Left lung (tissue), 10 donors: ENCODE results near the gene HEXIM2. TPM values are rescaled to one million over a fixed set of nuclear protein-coding genes. Genes with fewer than 3 reads are reported as not detected.
A peak's percentile ranks its signal among the peaks of the same experiment; 100 is the strongest.

Experiments used
- ATAC-seq: fragments of 200-7000 bp; cut with Tn5 transposase; one replicate; pipeline ENCODE4 v1.9.1; 2020; ENCODE audit warnings: moderate library complexity
- DNase-seq, 4 donors: peaks; one replicate each; pipeline ENCODE4 v3.0.0-alpha.2; 2013 to 2020
- H3K27ac ChIP-seq, 2 donors: fragments of 200-600 bp; sonication (generic) in 1 of 2; one replicate each; pipeline versions ENCODE4 v1.5.0 to v1.8.0; 2020 to 2021
- H3K27me3 ChIP-seq, 2 donors: fragments of 200-600 bp; sonication (generic) in 1 of 2; one replicate each; pipeline versions ENCODE4 v1.5.0 to v1.8.0; 2020 to 2021
- H3K36me3 ChIP-seq, 2 donors: fragments of 200-600 bp; sonication (generic) in 1 of 2; one replicate each; pipeline versions ENCODE4 v1.5.0 to v1.8.0; 2020 to 2021
- H3K4me1 ChIP-seq, 2 donors: fragments of 200-600 bp; one replicate each; pipeline ENCODE4 v1.8.0; 2021
- H3K4me3 ChIP-seq, 2 donors: fragments of 200-600 bp; sonication (generic) in 1 of 2; one replicate each; pipeline versions ENCODE4 v1.5.0 to v1.8.0; 2020 to 2021; ENCODE audit warnings: mild to moderate bottlenecking in 1 of 2
- H3K9me3 ChIP-seq, 2 donors: fragments of 200-600 bp; sonication (generic) in 1 of 2; one replicate each; pipeline versions ENCODE4 v1.5.0 to v1.8.0; 2020 to 2021
- CTCF ChIP-seq, 2 donors: fragments of 200-600 bp; sonication (generic) in 1 of 2; IDR thresholded peaks; one replicate each; pipeline versions ENCODE4 v1.5.0 to v1.8.0; 2021; ENCODE audit warnings: antibody characterized with exemption in 2 of 2
- intact Hi-C, 2 donors: fragments of 100-400 bp; cut with DNase I; formaldehyde crosslinking; loops; one replicate each; pipeline versions ENCODE4 v1.11.2 to v1.14.2; 2022
- polyA plus RNA-seq, 6 donors: library from polyadenylated mRNA; unstranded; fragments of 120-200 nt; gene quantifications; one replicate each; pipeline ENCODE4 v1.2.1, GENCODE V29; 2013; ENCODE audit not compliant: insufficient read length in 6 of 6
- total RNA-seq, 2 donors: library from RNA; stranded (reverse); fragmentation: NEBNext Ultra II Directional; extraction: Animal tissue kit (Norgen Biotek cat#: 25700); gene quantifications; one replicate each; pipeline ENCODE4 v1.2.1, GENCODE V29; 2021
- donor health status: DM: no; HTN: yes; CAD: no.
- donor health status: DM: no; HTN: no; CAD: no.

HEXIM2 gene
- total and polyA plus RNA-seq, 8 donors: 5.4 to 10.9 (median 8.7) TPM

- ATAC-seq (no peak), DNase-seq (no peak)
- H3K4me1 ChIP-seq: peaks cover 0 to 16% of the 10 kb centered on the region in 2 donors
- intact Hi-C loops: no loop called here
- H3K4me3 ChIP-seq: no peak overlapping the region
- H3K27me3 ChIP-seq: peaks cover 0 to 13% of the 10 kb centered on the region in 2 donors
- no peak for TF ChIP-seq CTCF (IDR thresholded peaks at IDR 0.05)
- no peak overlapping the region for H3K27ac ChIP-seq
- H3K9me3 ChIP-seq: no peaks in the 10 kb centered on the region
- peaks cover 0 to 29% of the 10 kb centered on the region in 2 donors for H3K36me3 ChIP-seq
These were observed 43.0 kb upstream of the HEXIM2 start for GRCh38 chr17:45118691-45119090.

- TF ChIP-seq CTCF (IDR thresholded peaks at IDR 0.05): no peak
- Histone ChIP-seq H3K27ac (no peak overlapping the region), H3K4me3 (no peak overlapping the region), H3K36me3 (peaks cover 0 to 29% of the 10 kb centered on the region in 2 donors), H3K9me3 (no peaks in the 10 kb centered on the region), H3K27me3 (peaks cover 0 to 13% of the 10 kb centered on the region in 2 donors), H3K4me1 (peaks cover 9 to 27% of the 10 kb centered on the region in 2 donors)
- DNase-seq (no peak), ATAC-seq (no peak)
- intact Hi-C loops: loop anchor here in 1 of 2 donors (10.0 kb wide), 1 partner anchor 205 kb away; the partner anchor contains the start of gene GFAP
These were observed 41.7 kb upstream of the HEXIM2 start for GRCh38 chr17:45119964-45120363.

GRCh38 chr17:45120558-45120957 is 41.1 kb upstream of the HEXIM2 start:
- peaks cover 9 to 31% of the 10 kb centered on the region in 2 donors for H3K4me1 ChIP-seq
- intact Hi-C loops: loop anchor here in 1 of 2 donors (10.0 kb wide), 1 partner anchor 206 kb away; the partner anchor contains the start of gene GFAP
- H3K36me3 ChIP-seq: peaks cover 0 to 29% of the 10 kb centered on the region in 2 donors
- no peak overlapping the region for H3K27ac ChIP-seq
- no peak overlapping the region for H3K4me3 ChIP-seq
- DNase-seq (no peak), ATAC-seq (no peak)
- H3K9me3 ChIP-seq: no peaks in the 10 kb centered on the region
- peaks cover 0 to 13% of the 10 kb centered on the region in 2 donors for H3K27me3 ChIP-seq
- TF ChIP-seq CTCF (IDR thresholded peaks at IDR 0.05): no peak

- no peaks in the 10 kb centered on the region for H3K9me3 ChIP-seq
- no peak overlapping the region for H3K27ac ChIP-seq
- no peak overlapping the region for H3K4me3 ChIP-seq
- peaks cover 0 to 29% of the 10 kb centered on the region in 2 donors for H3K36me3 ChIP-seq
- H3K4me1 ChIP-seq: peaks cover 9 to 31% of the 10 kb centered on the region in 2 donors
- intact Hi-C loops: loop anchor here in 1 of 2 donors (10.0 kb wide), 1 partner anchor 206 kb away; the partner anchor contains the start of gene GFAP
- no peak for TF ChIP-seq CTCF (IDR thresholded peaks at IDR 0.05)
- peaks cover 0 to 13% of the 10 kb centered on the region in 2 donors for H3K27me3 ChIP-seq
- DNase-seq: no peak
- no peak for ATAC-seq
These were observed 40.6 kb upstream of the HEXIM2 start for GRCh38 chr17:45121055-45121454.

- peak overlapping the region in 1 of 2 donors; percentile 76 for H3K27ac ChIP-seq
- peaks cover 0 to 13% of the 10 kb centered on the region in 2 donors for H3K27me3 ChIP-seq
These were observed 38.5 kb upstream of the HEXIM2 start for GRCh38 chr17:45123076-45123770.

More at GRCh38 chr17:45123076-45123770, 38.5 kb upstream of the HEXIM2 start:
- Histone ChIP-seq H3K4me3 (no peak overlapping the region), H3K9me3 (no peaks in the 10 kb centered on the region), H3K36me3 (peaks cover 0 to 25% of the 10 kb centered on the region in 2 donors), H3K4me1 (peaks cover 17 to 50% of the 10 kb centered on the region in 2 donors)
- no peak for ATAC-seq
- no peak for TF ChIP-seq CTCF (IDR thresholded peaks at IDR 0.05)
- DNase-seq: no peak
- intact Hi-C loops: loop anchor here in 1 of 2 donors (10.0 kb wide), 1 partner anchor 208 kb away; the partner anchor contains the start of gene GFAP
